Fibroblast of mammary gland (primary cell): Measurements from ENCODE around the gene DEK.

Experiments used
- DNase-seq: peaks from one replicate; pipeline ENCODE4 v3.0.0-alpha.2; 2010; ENCODE audit warnings: low read depth
- H3K4me3 ChIP-seq: 2 replicates; pipeline ENCODE4 v1.5.1; 2011; ENCODE audit warnings: low read depth, mild to moderate bottlenecking, low read length, moderate library complexity; ENCODE audit not compliant: control insufficient read depth
- CTCF ChIP-seq: conservative IDR thresholded peaks from 2 replicates; pipeline ENCODE4 v1.5.1; 2011; ENCODE audit warnings: low read depth, low read length, inconsistent platforms; ENCODE audit not compliant: control insufficient read depth, insufficient read depth

The DEK gene

GRCh38 chr6:18186540-18187250 lies 77.6 kb downstream of the DEK start:
- no peak for DNase-seq
- no peak overlapping the region for H3K4me3 ChIP-seq
- TF ChIP-seq CTCF: no peak

- TF ChIP-seq CTCF: no peak
- DNase-seq: no peak
- H3K4me3 ChIP-seq: no peak overlapping the region
These were observed 78.3 kb downstream of the DEK start for GRCh38 chr6:18186033-18186432.

GRCh38 chr6:18185624-18186023 lies 78.7 kb downstream of the DEK start:
- no peak for DNase-seq
- TF ChIP-seq CTCF: no peak
- H3K4me3 ChIP-seq: no peak overlapping the region

- no peak overlapping the region for H3K4me3 ChIP-seq
- no peak for DNase-seq
- no peak for TF ChIP-seq CTCF
These were observed 80.6 kb downstream of the DEK start for GRCh38 chr6:18183766-18184165.

GRCh38 chr6:18182568-18182967 lies 81.8 kb downstream of the DEK start:
- TF ChIP-seq CTCF: no peak
- H3K4me3 ChIP-seq: no peak overlapping the region
- no peak for DNase-seq

- DNase-seq: no peak
- TF ChIP-seq CTCF: no peak
- H3K4me3 ChIP-seq: no peak overlapping the region
These were observed 84.5 kb downstream of the DEK start for GRCh38 chr6:18179770-18180356.
